Uterus (tissue), 4 donors: ENCODE data around the gene FLRT1. TPM values are rescaled to one million over a fixed set of nuclear protein-coding genes. Genes with fewer than 3 reads are reported as not detected.

Experiments
- DNase-seq, 2 donors: peaks; one replicate each; pipeline ENCODE4 v3.0.0-alpha.2; 2019 to 2020
- H3K27ac ChIP-seq, 2 donors: fragments of 200-600 bp; sonication (generic); 1 replicate in 1 of 2; 2 replicates in 1 of 2; pipeline ENCODE4 v1.5.1; 2016 to 2018
- H3K27me3 ChIP-seq, 2 donors: fragments of 200-600 bp; sonication (generic); one replicate each; pipeline ENCODE4 v1.5.1; 2018 to 2019; ENCODE audit warnings: control low read depth in 1 of 2
- H3K36me3 ChIP-seq, 2 donors: fragments of 200-600 bp; sonication (generic); one replicate each; pipeline ENCODE4 v1.5.1; 2019; ENCODE audit warnings: control low read depth in 1 of 2
- H3K4me1 ChIP-seq, 2 donors: fragments of 200-600 bp; sonication (generic); one replicate each; pipeline ENCODE4 v1.5.1; 2018 to 2019; ENCODE audit warnings: control low read depth in 1 of 2
- H3K4me3 ChIP-seq, 2 donors: fragments of 200-600 bp; sonication (generic); 1 replicate in 1 of 2; 2 replicates in 1 of 2; pipeline ENCODE4 v1.5.1; 2018 to 2019; ENCODE audit warnings: mild to moderate bottlenecking in 1 of 2
- H3K9me3 ChIP-seq, 2 donors: fragments of 200-600 bp; sonication (generic); one replicate each; pipeline ENCODE4 v1.5.1; 2019; ENCODE audit warnings: control low read depth in 1 of 2
- CTCF ChIP-seq, 4 experiments: fragments of 200-600 bp in 2 of 4; fragments of 450-650 bp in 2 of 4; sonication (generic) in 2 of 4; IDR thresholded peaks; one replicate each; pipeline ENCODE4 v1.5.1; 2016 to 2019; ENCODE audit warnings: antibody characterized with exemption in 4 of 4, mild to moderate bottlenecking in 2 of 4, moderate library complexity in 1 of 4
- POLR2A ChIP-seq, 2 donors: fragments of 450-650 bp; IDR thresholded peaks; one replicate each; pipeline ENCODE4 v1.6.1; 2016; ENCODE audit warnings: antibody characterized with exemption in 2 of 2, mild to moderate bottlenecking in 1 of 2, moderate library complexity in 1 of 2
- intact Hi-C: fragments of 100-400 bp; cut with DNase I; formaldehyde crosslinking; loops from one replicate; pipeline ENCODE4 v1.15.1; 2023; ENCODE audit warnings: low total_unique reads
- total RNA-seq, 4 donors: library from RNA; depleted of rRNA in 3 of 4; stranded (reverse); fragments of >200 nt in 3 of 4; gene quantifications; one replicate each; pipeline versions ENCODE4 v1.1.0 to v1.2.4, GENCODE V29; 2014 to 2023
- donor health status: DM: yes; HTN: yes; CAD: no.

Gene FLRT1
- total RNA-seq, 4 donors from 2014 or later: 0.26 to 7.3 (median 1.9) TPM; not detected in 1

GRCh38 chr11:64076758-64077157, 41.0 kb downstream of the FLRT1 start:
- no peak overlapping the region for H3K27ac ChIP-seq
- no peak for DNase-seq
- no peaks in the 10 kb centered on the region for H3K36me3 ChIP-seq
- TF ChIP-seq POLR2A (IDR thresholded peaks at IDR 0.05) (no peak), CTCF (IDR thresholded peaks at IDR 0.05) (no peak)
- no peaks in the 10 kb centered on the region for H3K27me3 ChIP-seq
- no peaks in the 10 kb centered on the region for H3K9me3 ChIP-seq
- no peak overlapping the region for H3K4me3 ChIP-seq
- intact Hi-C loops: no loop called here
- H3K4me1 ChIP-seq: peaks cover 0 to 6% of the 10 kb centered on the region in 2 donors

- no peak for DNase-seq
- Histone ChIP-seq H3K27ac (no peak overlapping the region), H3K9me3 (no peaks in the 10 kb centered on the region), H3K4me1 (peaks cover 0 to 6% of the 10 kb centered on the region in 2 donors), H3K27me3 (no peaks in the 10 kb centered on the region), H3K36me3 (no peaks in the 10 kb centered on the region), H3K4me3 (no peak overlapping the region)
- TF ChIP-seq CTCF (IDR thresholded peaks at IDR 0.05): no peak
- TF ChIP-seq POLR2A (IDR thresholded peaks at IDR 0.05): no peak
- intact Hi-C loops: no loop called here
Measured at GRCh38 chr11:64077607-64078006, 41.9 kb downstream of the FLRT1 start.

- H3K4me1 ChIP-seq: peaks cover 0 to 6% of the 10 kb centered on the region in 2 donors
- no peaks in the 10 kb centered on the region for H3K27me3 ChIP-seq
- no peaks in the 10 kb centered on the region for H3K36me3 ChIP-seq
- TF ChIP-seq CTCF (IDR thresholded peaks at IDR 0.05) (no peak), POLR2A (IDR thresholded peaks at IDR 0.05) (no peak)
- no peaks in the 10 kb centered on the region for H3K9me3 ChIP-seq
- no peak overlapping the region for H3K4me3 ChIP-seq
- no peak for DNase-seq
- intact Hi-C loops: no loop called here
- no peak overlapping the region for H3K27ac ChIP-seq
Measured at GRCh38 chr11:64078284-64078683, 42.6 kb downstream of the FLRT1 start.

GRCh38 chr11:64078905-64079304, 43.2 kb downstream of the FLRT1 start:
- TF ChIP-seq POLR2A (IDR thresholded peaks at IDR 0.05) (no peak), CTCF (IDR thresholded peaks at IDR 0.05) (no peak)
- Histone ChIP-seq H3K4me1 (peaks cover 0 to 6% of the 10 kb centered on the region in 2 donors), H3K9me3 (no peaks in the 10 kb centered on the region), H3K27ac (no peak overlapping the region), H3K4me3 (no peak overlapping the region), H3K36me3 (no peaks in the 10 kb centered on the region), H3K27me3 (no peaks in the 10 kb centered on the region)
- intact Hi-C loops: no loop called here
- DNase-seq: no peak

- TF ChIP-seq POLR2A (IDR thresholded peaks at IDR 0.05): no peak
- TF ChIP-seq CTCF (IDR thresholded peaks at IDR 0.05): no peak
- no peak for DNase-seq
- no peaks in the 10 kb centered on the region for H3K9me3 ChIP-seq
- no peaks in the 10 kb centered on the region for H3K4me1 ChIP-seq
- no peaks in the 10 kb centered on the region for H3K27me3 ChIP-seq
- no peak overlapping the region for H3K27ac ChIP-seq
- H3K4me3 ChIP-seq: no peak overlapping the region
- no peaks in the 10 kb centered on the region for H3K36me3 ChIP-seq
- intact Hi-C loops: no loop called here
Measured at GRCh38 chr11:64080390-64080789, 44.7 kb downstream of the FLRT1 start.
